NCI-H1092 treated with DMSO at 0.1 percent for 48 hours (cell line): ENCODE measurements around the gene PFDN1.
"Not testable (repeated sequence)": the region's sequence is repeated elsewhere in the genome, so short reads cannot be mapped to it uniquely, and the experiment has no call there.

ENCODE experiments used
- DNase-seq: peaks from one replicate; lab custom pipeline; 2025; lab: John Stamatoyannopoulos, UW

PFDN1 gene

GRCh38 chr5:140213370-140213983 is 89.4 kb downstream of the PFDN1 start:
- no peak for DNase-seq

- no peak for DNase-seq
These were observed 94.8 kb downstream of the PFDN1 start for GRCh38 chr5:140208065-140208464.

- no peak for DNase-seq
These were observed 95.5 kb downstream of the PFDN1 start for GRCh38 chr5:140207250-140207964.

- DNase-seq, result no peak
These were observed 96.9 kb downstream of the PFDN1 start for GRCh38 chr5:140205952-140206351.

- no peak for DNase-seq
These were observed 97.7 kb downstream of the PFDN1 start for GRCh38 chr5:140205216-140205615.

- DNase-seq, result no peak
These were observed 100.3 kb downstream of the PFDN1 start for GRCh38 chr5:140202610-140203009.

- no peak for DNase-seq
These were observed 100.8 kb downstream of the PFDN1 start for GRCh38 chr5:140202078-140202477.

GRCh38 chr5:140198915-140199314 is 104.0 kb downstream of the PFDN1 start:
- not testable (repeated sequence) for DNase-seq

- DNase-seq, result no peak
These were observed 105.9 kb downstream of the PFDN1 start for GRCh38 chr5:140197023-140197422.

GRCh38 chr5:140196115-140196814 is 106.6 kb downstream of the PFDN1 start:
- no peak for DNase-seq
